ENCODE data around the gene NAA40. TPM values are rescaled to one million over a fixed set of nuclear protein-coding genes. Genes with fewer than 3 reads are reported as not detected.

NAA40 gene
- total and polyA plus RNA-seq, 12 donors = 13.0 to 38.8 (median 19.7) TPM

DNA sequence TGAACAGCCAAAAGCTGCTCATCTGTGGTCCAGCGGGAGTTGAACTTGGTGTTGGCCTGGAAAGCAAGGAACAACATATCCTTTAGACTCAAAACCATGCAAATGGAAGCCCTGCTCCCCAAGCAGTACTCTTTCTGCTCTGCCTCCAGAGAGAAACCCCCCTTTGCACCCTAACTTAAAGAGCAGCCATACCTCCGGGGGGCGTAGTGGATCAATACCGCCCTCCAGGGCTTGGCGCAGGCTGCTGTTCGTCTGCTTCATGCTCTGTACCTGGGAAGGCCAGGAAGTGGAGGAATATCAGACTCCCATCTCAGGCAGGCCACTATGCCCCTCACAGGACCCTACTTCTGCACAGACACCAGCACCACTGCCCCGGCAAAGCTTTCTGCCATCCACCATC, 26.1 kb upstream of the NAA40 start:
- Histone ChIP-seq H3K36me3 (peaks cover 0 to 31% (median 8%) of the 10 kb centered on the region in 9 donors), H3K4me1 (peaks cover 17 to 65% (median 31%) of the 10 kb centered on the region in 9 donors), H3K27ac (no peak overlapping the region), H3K27me3 (peaks cover 0 to 25% (median 0%) of the 10 kb centered on the region in 7 donors), H3K4me3 (no peak overlapping the region), H3K9me3 (no peaks in the 10 kb centered on the region)
- TF ChIP-seq, protein P1, sequence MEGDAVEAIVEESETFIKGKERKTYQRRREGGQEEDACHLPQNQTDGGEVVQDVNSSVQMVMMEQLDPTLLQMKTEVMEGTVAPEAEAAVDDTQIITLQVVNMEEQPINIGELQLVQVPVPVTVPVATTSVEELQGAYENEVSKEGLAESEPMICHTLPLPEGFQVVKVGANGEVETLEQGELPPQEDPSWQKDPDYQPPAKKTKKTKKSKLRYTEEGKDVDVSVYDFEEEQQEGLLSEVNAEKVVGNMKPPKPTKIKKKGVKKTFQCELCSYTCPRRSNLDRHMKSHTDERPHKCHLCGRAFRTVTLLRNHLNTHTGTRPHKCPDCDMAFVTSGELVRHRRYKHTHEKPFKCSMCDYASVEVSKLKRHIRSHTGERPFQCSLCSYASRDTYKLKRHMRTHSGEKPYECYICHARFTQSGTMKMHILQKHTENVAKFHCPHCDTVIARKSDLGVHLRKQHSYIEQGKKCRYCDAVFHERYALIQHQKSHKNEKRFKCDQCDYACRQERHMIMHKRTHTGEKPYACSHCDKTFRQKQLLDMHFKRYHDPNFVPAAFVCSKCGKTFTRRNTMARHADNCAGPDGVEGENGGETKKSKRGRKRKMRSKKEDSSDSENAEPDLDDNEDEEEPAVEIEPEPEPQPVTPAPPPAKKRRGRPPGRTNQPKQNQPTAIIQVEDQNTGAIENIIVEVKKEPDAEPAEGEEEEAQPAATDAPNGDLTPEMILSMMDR (IDR thresholded peaks at IDR 0.05) = no peak
- 91 to 93% methylated on average over 7 of the region's 7 CpGs for WGBS, 2 donors
- no peak for ATAC-seq
- DNase-seq = no peak
- intact Hi-C loops (cut with DNase I) = no loop called here

DNA sequence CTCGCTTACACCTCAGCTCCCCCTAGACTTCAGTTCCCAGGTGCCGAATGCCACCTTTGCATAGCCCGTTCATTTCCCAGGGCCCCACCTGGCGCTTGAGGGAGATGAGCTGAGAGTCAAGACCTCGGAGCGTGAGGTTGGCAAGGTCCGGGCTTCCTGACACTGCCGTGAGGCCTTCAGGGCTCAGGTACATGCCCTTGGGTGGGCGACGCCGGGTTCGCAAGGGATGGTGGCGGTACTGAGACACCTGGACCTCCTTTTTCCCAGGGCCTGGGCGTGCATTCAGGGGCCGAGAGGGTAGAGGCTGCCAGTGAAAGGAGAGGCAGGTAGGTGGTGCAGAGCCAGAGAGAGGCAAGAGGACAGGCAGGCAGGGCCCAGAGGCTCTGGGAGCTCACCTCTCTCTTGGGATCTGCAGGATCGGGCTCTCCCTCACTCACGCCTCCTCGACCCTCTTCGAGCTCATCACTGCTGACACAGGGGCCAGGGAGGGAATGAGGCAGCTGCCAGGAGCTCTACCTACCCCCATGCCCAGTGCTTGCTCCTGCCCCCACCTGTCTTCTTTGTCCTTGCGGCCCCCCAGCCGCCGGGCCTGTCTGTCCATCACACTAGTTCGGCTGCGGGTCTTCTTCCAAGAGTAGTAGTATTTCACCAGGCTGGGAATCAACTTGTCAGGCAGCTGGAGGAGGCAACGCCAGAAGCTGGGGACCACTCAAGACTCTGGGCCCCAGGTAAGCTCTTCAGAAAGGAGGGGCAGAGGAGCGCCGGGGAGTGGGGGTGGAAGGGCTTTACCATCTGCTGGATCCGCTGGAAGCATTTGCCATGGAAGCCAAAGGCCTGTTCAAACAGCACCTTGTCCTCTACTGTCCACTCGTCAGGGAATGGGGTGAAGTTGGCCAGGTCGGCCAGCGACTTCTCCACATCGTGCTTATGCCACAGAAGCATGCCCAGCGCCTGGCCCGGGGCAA, 24.7 kb upstream of the NAA40 start:
- intact Hi-C loops (cut with DNase I) = no loop called here
- TF ChIP-seq, protein P1 (IDR thresholded peaks at IDR 0.05) = no peak
- Histone ChIP-seq H3K27me3 (peaks cover 0 to 39% (median 0%) of the 10 kb centered on the region in 7 donors), H3K4me3 (no peak overlapping the region), H3K9me3 (no peaks in the 10 kb centered on the region), H3K4me1 (peaks cover 28 to 65% (median 37%) of the 10 kb centered on the region in 9 donors), H3K27ac (no peak overlapping the region), H3K36me3 (peaks cover 0 to 16% (median 3%) of the 10 kb centered on the region in 9 donors)
- no peak for ATAC-seq
- DNase-seq = no peak
- 92 to 93% methylated on average over 34 of the region's 34 CpGs for WGBS, 2 donors

DNA sequence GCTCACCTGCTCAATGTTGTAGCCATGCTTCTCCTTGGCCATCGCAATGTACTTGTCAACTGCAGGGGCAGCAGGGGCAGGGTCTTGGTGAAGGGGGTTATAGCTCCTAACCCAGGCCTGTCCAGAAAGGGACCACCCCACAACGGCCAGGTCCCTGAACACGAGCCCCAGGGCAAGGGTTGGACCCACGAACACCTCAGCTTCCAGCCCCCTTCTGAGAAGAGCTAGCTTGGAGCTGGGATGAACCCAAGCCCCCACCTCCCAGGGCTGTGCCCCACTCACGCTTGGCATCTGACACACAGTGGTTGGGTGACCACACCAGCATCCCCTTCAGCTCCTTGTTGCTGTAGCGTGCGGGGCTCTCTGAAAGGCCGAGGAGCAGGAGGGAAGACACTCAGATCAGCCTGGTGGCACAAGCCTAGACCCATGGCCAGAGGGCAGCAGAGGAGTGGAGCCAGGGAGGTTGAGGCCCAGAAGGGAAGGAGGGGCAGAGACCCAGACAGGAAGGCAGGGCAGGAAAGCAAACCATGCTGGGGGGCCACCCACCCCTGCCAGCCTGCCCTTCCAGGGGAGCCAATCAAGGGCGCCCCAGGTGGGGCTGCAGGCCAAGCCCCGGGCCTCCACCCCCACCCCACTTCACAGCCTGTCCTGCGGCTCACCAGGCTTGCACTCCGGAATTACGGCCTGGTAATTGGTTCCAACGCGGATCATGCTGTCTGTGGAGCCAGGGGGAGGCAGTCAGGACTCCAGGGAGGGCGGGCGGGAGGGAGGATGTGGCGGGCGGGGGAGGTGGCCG, 23.7 kb upstream of the NAA40 start:
- peak overlapping the region in 3 of 10 donors; percentile 13 to 97 (median 95) for H3K27ac ChIP-seq
- WGBS, 2 donors = 46 to 49% methylated on average over 20 of the region's 20 CpGs
- peaks cover 0 to 47% (median 0%) of the 10 kb centered on the region in 7 donors for H3K27me3 ChIP-seq
- DNase-seq (no peak), ATAC-seq (no peak)
- H3K36me3 ChIP-seq = peaks cover 0 to 7% (median 0%) of the 10 kb centered on the region in 9 donors
- H3K4me1 ChIP-seq = peaks cover 34 to 65% (median 46%) of the 10 kb centered on the region in 9 donors
- no peaks in the 10 kb centered on the region for H3K9me3 ChIP-seq
- TF ChIP-seq, protein P1 (IDR thresholded peaks at IDR 0.05) = no peak
- intact Hi-C loops (cut with DNase I) = loop anchor here in 1 of 10 donors (5.0 kb wide), 1 partner anchor 43 kb away; no protein-coding TSS in a partner anchor
- peak overlapping the region in 2 of 10 donors; percentile 60 to 62 for H3K4me3 ChIP-seq
